ENCODE results near the gene NAA25. TPM values are rescaled to one million over a fixed set of nuclear protein-coding genes. Genes with fewer than 3 reads are reported as not detected.
"Not testable (repeated sequence)": the region's sequence is repeated elsewhere in the genome, so short reads cannot be mapped to it uniquely, and the experiment has no call there.

NAA25 gene
- total RNA-seq, 2 experiments from 2014 or later = 46.7 to 48.7 TPM

- ChIA-PET POLR2A (interaction anchor here (0.7 to 1.9 kb wide), 5 partner anchors 10 to 29 kb away, joined by 3 to 16 read pairs (median 5); partner anchors contain the start of gene TRAFD1), CTCF (interaction anchor here (0.7 to 1.8 kb wide), 5 partner anchors 9 to 88 kb away, joined by 3 to 5 read pairs (median 5); partner anchors contain the start of genes ERP29 and TMEM116)
Observed at GRCh38 chr12:112097641-112098040, 10.9 kb downstream of the NAA25 start.

GRCh38 chr12:112096667-112097066 is 11.9 kb downstream of the NAA25 start:
- CTCF ChIA-PET = interaction anchor here (1.0 kb wide), 1 partner anchor 10 kb away, joined by 5 read pairs; no protein-coding TSS in a partner anchor
- POLR2A ChIA-PET = interaction anchor here (1.0 to 1.9 kb wide), 4 partner anchors 11 to 21 kb away, joined by 3 to 16 read pairs (median 6); partner anchors contain the start of gene NAA25

GRCh38 chr12:112096070-112096469 is 12.5 kb downstream of the NAA25 start:
- ChIA-PET POLR2A (interaction anchor here (0.7 to 1.9 kb wide), 5 partner anchors 11 to 34 kb away, joined by 3 to 16 read pairs (median 4); partner anchors contain the start of gene NAA25), CTCF (interaction anchor here (0.5 kb wide), 1 partner anchor 152 kb away, joined by 4 read pairs; no protein-coding TSS in a partner anchor)

- ChIA-PET POLR2A (no interaction called here), CTCF (no interaction called here)
Observed at GRCh38 chr12:112091563-112091962, 17.0 kb downstream of the NAA25 start.

- ChIA-PET POLR2A (no interaction called here), CTCF (no interaction called here)
Observed at GRCh38 chr12:112087851-112088250, 20.7 kb downstream of the NAA25 start.

- ChIA-PET POLR2A (interaction anchor here (0.6 kb wide), 1 partner anchor 22 kb away, joined by 3 read pairs; no protein-coding TSS in a partner anchor), CTCF (no interaction called here)
Observed at GRCh38 chr12:112087055-112087850, 21.3 kb downstream of the NAA25 start.

GRCh38 chr12:112066566-112066965 is 42.0 kb downstream of the NAA25 start:
- ChIA-PET POLR2A (no interaction called here), CTCF (no interaction called here)

GRCh38 chr12:112063273-112063672 is 45.3 kb downstream of the NAA25 start:
- POLR2A ChIA-PET = no interaction called here
- CTCF ChIA-PET = no interaction called here

GRCh38 chr12:112061137-112061536 is 47.4 kb downstream of the NAA25 start:
- CTCF ChIA-PET = no interaction called here
- POLR2A ChIA-PET = interaction anchor here (0.7 kb wide), 1 partner anchor 344 kb away, joined by 3 read pairs; no protein-coding TSS in a partner anchor

- CTCF ChIA-PET = no interaction called here
- POLR2A ChIA-PET = no interaction called here
Observed at GRCh38 chr12:112049351-112049750, 59.2 kb downstream of the NAA25 start.

GRCh38 chr12:112046003-112046402 is 62.6 kb downstream of the NAA25 start:
- POLR2A ChIA-PET = no interaction called here
- CTCF ChIA-PET = no interaction called here

GRCh38 chr12:112036614-112037013 is 72.0 kb downstream of the NAA25 start:
- POLR2A ChIA-PET, CTCF ChIA-PET: not testable (repeated sequence)

GRCh38 chr12:112035219-112035785 is 73.3 kb downstream of the NAA25 start:
- ChIA-PET POLR2A (no interaction called here), CTCF (no interaction called here)

GRCh38 chr12:112032292-112032691 is 76.3 kb downstream of the NAA25 start:
- POLR2A ChIA-PET = no interaction called here
- CTCF ChIA-PET = no interaction called here

- ChIA-PET CTCF (no interaction called here), POLR2A (no interaction called here)
Observed at GRCh38 chr12:112031472-112031871, 77.1 kb downstream of the NAA25 start.

GRCh38 chr12:112029301-112029700 is 79.3 kb downstream of the NAA25 start:
- ChIA-PET CTCF (interaction anchor here (1.2 kb wide), 1 partner anchor 9 kb away, joined by 3 read pairs; no protein-coding TSS in a partner anchor), POLR2A (interaction anchor here (1.0 kb wide), 1 partner anchor 9 kb away, joined by 4 read pairs; no protein-coding TSS in a partner anchor)

GRCh38 chr12:112025808-112026375 is 82.7 kb downstream of the NAA25 start:
- ChIA-PET POLR2A (no interaction called here), CTCF (interaction anchor here (0.6 kb wide), 1 partner anchor 9 kb away, joined by 3 read pairs; no protein-coding TSS in a partner anchor)

- ChIA-PET CTCF (interaction anchor here (0.9 to 1.3 kb wide), 2 partner anchors 9 to 18 kb away, joined by 4 read pairs; no protein-coding TSS in a partner anchor), POLR2A (no interaction called here)
Observed at GRCh38 chr12:112023759-112024396, 84.7 kb downstream of the NAA25 start.

- CTCF ChIA-PET = interaction anchor here (0.9 to 1.4 kb wide), 3 partner anchors 17 to 29 kb away, joined by 3 to 4 read pairs (median 3); no protein-coding TSS in a partner anchor
- POLR2A ChIA-PET = interaction anchor here (1.5 kb wide), 1 partner anchor 8 kb away, joined by 4 read pairs; no protein-coding TSS in a partner anchor
Observed at GRCh38 chr12:112022241-112023016, 86.2 kb downstream of the NAA25 start.
